ENCODE results near the gene BID. TPM values are rescaled to one million over a fixed set of nuclear protein-coding genes. Genes with fewer than 3 reads are reported as not detected.

The BID gene
- total RNA-seq, 4 donors from 2014 or later = 34.4 to 43.0 (median 37.2) TPM

GRCh38 chr22:17724241-17724640 lies 50.0 kb downstream of the BID start:
- ATAC-seq (ENCODE audit: low FRiP score) (no peak), DNase-seq (ENCODE audit: low spot score) (no peak)
- no peak for TF ChIP-seq CTCF (IDR thresholded peaks at IDR 0.05)

DNA sequence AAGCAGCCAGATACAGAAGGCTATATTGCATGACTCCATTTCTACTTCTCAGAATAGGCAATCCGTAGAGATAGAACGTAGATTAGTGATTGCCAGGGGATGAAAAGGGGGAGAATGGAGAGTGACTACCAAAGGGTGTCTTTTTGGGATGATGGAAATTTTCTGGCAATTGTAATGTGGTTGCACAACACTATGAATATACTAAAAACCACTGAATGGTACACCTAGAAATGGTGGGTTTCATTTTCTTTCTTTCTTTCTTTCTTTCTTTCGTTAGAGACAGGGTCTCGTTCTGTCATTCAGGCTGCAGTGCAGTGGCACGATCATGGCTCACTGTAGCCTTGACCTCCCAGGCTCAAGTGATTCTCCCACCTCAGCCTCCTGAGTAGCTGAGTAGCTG lies 54.4 kb downstream of the BID start:
- TF ChIP-seq CTCF (IDR thresholded peaks at IDR 0.05) = no peak
- no peak for ATAC-seq (ENCODE audit: low FRiP score)

GRCh38 chr22:17717708-17718107 lies 56.6 kb downstream of the BID start:
- DNase-seq (ENCODE audit: low spot score) = no peak
- no peak for ATAC-seq (ENCODE audit: low FRiP score)
- no peak for TF ChIP-seq CTCF (IDR thresholded peaks at IDR 0.05)

More for the DNA sequence above, 54.4 kb downstream of the BID start:
- no peak for DNase-seq (ENCODE audit: low spot score)

GRCh38 chr22:17716529-17716928 lies 57.7 kb downstream of the BID start:
- ATAC-seq (ENCODE audit: low FRiP score) (no peak), DNase-seq (ENCODE audit: low spot score) (no peak)
- TF ChIP-seq CTCF (IDR thresholded peaks at IDR 0.05) = no peak

GRCh38 chr22:17712441-17712840 lies 61.8 kb downstream of the BID start:
- ATAC-seq (ENCODE audit: low FRiP score) (no peak), DNase-seq (ENCODE audit: low spot score) (no peak)
- no peak for TF ChIP-seq CTCF (IDR thresholded peaks at IDR 0.05)

DNA sequence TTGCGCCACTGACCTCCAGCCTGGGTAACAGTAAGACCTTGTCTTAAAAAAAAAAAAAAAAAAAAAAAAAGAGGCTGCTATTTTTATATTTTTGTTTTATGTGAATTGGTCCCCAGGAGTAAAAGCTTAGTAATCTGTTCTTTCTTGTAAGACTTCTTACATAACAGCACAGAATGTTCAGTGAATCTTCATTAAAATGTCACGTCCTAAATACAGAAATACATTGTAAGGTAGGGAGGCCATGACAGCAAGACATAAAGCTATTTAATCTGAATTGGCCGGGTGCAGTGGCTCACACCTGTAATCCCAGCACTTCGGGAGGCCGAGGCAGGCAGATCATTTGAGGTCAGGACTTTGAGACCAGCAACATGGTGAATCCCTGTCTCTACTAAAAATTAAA lies 64.2 kb downstream of the BID start:
- TF ChIP-seq CTCF (IDR thresholded peaks at IDR 0.05) = no peak

DNA sequence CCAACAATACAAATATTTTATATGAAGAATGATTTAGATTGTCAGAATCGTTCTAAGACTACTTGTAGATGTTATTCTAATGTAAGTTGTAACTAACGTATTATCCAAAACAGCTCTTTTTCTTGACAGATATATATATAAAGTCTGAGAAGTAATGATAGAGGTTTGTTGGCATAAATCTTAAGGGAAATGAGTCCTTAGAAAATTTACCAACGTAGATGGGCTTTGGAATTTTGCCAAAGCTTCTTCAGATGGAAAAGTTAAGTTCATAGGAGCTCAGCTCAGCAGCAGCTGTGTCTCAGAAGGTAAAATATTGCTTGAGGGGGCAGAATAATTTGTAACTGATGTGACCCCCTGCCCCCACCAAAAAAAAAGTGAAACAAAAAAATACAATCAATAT lies 66.7 kb downstream of the BID start:
- ATAC-seq (ENCODE audit: low FRiP score) = no peak
- no peak for TF ChIP-seq CTCF (IDR thresholded peaks at IDR 0.05)
- DNase-seq (ENCODE audit: low spot score) = no peak

More for the DNA sequence above, 64.2 kb downstream of the BID start:
- DNase-seq (ENCODE audit: low spot score) (no peak), ATAC-seq (ENCODE audit: low FRiP score) (no peak)

All from omental fat pad (tissue), 4 donors.